HG02884 (cell line): ENCODE data around the gene PTPRH.
"Not testable (repeated sequence)": the region's sequence is repeated elsewhere in the genome, so short reads cannot be mapped to it uniquely, and the experiment has no call there.

ENCODE experiments used
- ATAC-seq: cut with Tn5 transposase; IDR thresholded peaks from one replicate; pipeline ENCODE4 v1.9.1; 2021; ENCODE audit warnings: mild to moderate bottlenecking, moderate library complexity; ENCODE audit not compliant: unreplicated experiment

Gene PTPRH

GRCh38 chr19:55193481-55193880 is 15.8 kb downstream of the PTPRH start:
- ATAC-seq, result no peak

- ATAC-seq, result no peak
Measured at GRCh38 chr19:55189403-55189835, 19.9 kb downstream of the PTPRH start.

- no peak for ATAC-seq
Measured at GRCh38 chr19:55188625-55189024, 20.7 kb downstream of the PTPRH start.

GRCh38 chr19:55186080-55186479 is 23.2 kb downstream of the PTPRH start:
- no peak for ATAC-seq

- no peak for ATAC-seq
Measured at GRCh38 chr19:55181740-55182139, 27.6 kb downstream of the PTPRH start.

DNA sequence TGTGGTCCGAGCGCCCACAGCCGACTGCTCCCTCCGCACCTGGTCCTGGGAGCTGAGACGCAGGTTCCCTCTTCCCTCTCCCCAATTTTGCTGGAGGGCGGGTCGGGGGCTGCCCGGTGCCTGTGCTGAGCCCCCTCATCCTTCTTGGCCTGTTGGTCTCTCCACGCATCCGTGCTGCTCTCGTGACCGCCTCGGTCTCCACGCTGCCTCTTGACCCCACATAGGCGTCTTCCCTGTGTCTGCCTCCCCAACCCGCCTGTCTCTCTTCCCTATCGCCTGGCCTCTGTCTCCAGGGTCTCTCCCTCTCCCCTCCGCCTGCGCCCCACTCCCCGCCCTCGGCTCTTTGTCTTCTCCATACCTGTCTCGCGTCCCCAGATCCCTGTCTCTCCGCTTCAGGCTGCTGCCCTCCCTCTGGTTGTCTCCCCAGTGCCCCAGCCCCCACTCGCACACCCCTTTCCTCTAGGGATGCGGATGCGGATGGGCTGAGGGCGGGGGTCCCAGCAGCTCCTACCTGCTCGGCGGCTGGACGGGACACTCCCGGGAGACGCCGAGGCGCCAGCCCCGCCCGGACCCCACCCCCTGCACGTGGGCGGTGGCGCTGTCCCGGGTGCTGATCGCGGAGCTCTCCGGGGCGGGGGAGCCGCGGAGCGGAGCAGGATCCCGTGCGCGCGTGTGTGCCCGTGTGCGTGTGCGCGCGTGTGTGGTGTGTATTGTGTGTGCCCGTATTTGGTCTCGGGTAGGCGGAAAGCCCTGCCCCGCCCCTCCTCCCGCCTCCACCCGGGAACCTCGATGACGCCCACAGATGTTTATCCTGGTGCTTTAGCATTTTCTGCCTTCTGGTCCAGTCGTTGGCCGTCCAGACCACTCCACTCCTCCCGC is 29.5 kb downstream of the PTPRH start, which contains the start of gene SYT5:
Gene SYT5 (minus strand): TSS at position 684 of the 879 bp plus-strand sequence. CDS start 1,248 bp downstream, outside the sequence.
- ATAC-seq, result no peak

- peak; percentile 76 for ATAC-seq
Measured at GRCh38 chr19:55178781-55179599, 30.3 kb downstream of the PTPRH start.

GRCh38 chr19:55176076-55176475 is 33.2 kb downstream of the PTPRH start:
- no peak for ATAC-seq

DNA sequence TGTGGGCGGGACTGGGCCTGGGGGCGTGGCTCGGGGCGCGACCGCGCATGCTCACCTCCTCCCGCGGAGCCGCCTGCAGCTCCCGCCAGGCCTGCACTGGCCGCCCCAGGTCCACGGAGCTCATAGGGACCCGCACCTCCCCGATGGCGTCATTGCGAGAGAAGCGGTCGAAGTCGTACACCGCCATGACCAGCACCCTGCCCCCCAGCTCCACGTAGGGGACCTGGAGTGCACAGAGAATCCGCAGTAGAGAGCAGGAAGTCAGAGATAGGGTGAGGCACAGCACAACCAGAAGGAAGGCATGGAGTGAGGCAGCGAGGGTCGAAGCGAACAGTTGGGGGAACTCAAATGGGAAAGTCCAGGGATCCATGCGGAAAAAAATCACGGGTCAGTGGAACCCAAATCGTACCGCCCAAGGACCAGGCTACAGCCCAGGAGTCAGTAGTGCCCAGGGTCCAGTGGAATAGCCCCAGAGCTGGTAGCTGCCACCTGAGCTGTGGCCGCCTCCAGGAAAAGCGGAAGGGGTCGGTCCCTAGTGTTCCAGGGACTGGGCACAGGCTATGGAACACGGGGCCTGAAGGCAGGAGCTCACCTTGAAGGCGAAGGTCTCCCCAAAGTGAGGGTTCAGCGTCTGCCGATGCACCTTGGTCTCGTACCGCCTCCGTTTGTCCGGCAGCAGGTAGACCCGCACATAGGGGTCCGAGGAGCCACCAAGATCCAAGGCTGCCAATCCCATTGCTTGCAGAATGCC is 34.0 kb downstream of the PTPRH start:
- ATAC-seq, result no peak

GRCh38 chr19:55174425-55175116 is 34.7 kb downstream of the PTPRH start:
- no peak for ATAC-seq

DNA sequence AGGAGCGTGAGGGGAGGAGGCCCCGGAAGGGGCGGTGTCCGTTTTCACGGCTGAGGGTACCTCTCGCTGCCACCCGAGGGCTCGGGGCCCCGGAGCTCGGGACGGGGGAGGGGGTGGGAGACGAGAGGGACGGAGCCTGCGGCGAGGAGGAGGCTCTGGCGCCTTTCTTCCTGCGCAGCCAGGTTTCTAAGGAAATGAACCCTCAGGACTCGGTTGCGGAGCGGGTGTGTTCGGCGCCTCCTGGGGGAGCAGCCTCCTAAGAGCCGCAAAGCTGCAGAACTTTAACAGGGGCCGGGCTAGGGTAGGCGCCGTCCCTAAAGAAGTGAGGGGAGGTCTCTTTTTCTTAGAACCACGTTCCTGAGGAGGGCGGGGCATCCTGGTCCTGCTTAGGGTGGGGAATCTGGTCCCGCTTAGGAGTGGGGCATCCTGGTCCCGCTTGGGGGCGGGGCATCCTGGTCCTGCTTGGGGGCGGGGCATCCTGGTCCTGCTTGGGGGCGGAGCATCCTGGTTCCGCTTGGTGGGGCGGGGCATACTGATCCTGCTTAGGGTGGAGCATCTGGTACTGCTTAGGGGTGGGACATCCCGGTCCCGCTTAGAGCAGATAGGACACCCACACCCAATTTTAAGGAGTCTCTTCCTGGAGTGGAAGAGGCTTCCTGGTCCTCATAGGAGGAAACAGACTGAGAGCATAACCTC is 35.4 kb downstream of the PTPRH start:
- no peak for ATAC-seq

DNA sequence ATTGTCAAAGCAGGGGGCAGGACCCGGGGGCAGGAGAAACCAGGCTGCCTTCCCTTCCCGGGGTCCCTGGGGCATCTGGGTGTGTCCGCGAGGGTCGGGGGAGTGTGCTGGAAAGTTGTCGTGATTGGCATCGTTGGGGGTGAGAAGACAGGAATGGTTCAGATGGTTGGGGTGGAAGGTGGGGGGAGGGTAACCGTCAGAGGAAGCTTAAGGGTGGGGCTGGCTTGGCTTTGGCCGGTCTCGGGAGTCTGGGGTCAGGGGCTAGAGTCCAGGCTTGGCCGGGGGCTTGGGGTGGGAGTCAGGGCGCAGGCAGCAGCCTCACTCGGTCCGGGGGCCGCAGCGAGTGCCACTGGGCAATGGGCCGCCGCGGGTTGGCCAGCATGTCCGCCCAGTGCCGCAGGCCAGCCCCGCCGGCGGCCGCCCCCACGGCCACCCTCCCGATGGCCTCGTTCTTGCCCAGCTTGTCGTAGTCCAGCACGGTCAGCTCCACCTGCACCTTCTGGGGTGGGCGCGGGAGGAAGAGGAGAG is 36.1 kb downstream of the PTPRH start:
- ATAC-seq, result no peak

- ATAC-seq, result no peak
Measured at GRCh38 chr19:55172741-55173140, 36.6 kb downstream of the PTPRH start.

GRCh38 chr19:55172318-55172717 is 37.0 kb downstream of the PTPRH start:
- ATAC-seq, result not testable (repeated sequence)

- no peak for ATAC-seq
Measured at GRCh38 chr19:55171440-55171839, 37.9 kb downstream of the PTPRH start.

- ATAC-seq, result no peak
Measured at GRCh38 chr19:55169136-55169535, 40.2 kb downstream of the PTPRH start.

DNA sequence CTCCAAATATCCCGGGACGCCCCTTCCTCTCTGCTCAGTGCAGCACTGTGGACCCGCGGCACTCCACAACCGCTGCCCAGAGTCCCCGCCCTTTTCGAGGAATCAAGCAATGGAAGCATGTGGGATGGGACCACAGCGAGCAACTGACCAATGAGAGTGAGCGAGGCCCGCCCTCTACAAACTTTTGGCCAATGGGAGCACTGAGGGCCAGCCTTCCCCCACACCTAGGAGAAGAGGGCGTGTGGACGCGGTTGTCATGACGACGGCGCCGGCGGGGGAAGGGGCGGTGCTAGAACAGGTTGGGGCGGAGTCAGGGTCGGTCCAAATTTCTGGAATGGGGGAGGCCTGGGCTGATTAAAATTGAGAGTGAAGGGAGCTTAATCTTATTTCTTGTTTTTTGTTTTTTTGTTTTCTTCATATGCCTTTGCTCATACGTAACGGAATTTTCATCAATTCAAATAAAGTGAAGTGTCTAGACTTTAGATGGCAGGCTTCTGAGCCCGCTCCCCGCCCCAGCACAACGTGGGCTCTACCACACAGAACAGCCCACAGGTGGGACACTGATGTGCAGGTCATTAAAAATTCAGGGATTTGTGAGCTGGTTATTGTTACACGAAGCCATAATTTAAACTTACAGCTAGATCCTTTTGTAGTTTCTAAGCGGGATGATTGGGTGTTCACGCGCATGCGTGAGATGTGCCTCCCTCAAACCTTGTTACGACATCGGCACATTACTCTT is 42.6 kb downstream of the PTPRH start, which contains the start of gene DNAAF3:
Gene DNAAF3 (minus strand): TSS at position 84 of the 739 bp plus-strand sequence. CDS start 200 bp downstream, outside the sequence.
- ATAC-seq, result peak; percentile 65

- ATAC-seq, result peak; percentile 29
Measured at GRCh38 chr19:55165952-55166529, 43.3 kb downstream of the PTPRH start.
